ENCODE data around the gene PKMYT1.

DNA sequence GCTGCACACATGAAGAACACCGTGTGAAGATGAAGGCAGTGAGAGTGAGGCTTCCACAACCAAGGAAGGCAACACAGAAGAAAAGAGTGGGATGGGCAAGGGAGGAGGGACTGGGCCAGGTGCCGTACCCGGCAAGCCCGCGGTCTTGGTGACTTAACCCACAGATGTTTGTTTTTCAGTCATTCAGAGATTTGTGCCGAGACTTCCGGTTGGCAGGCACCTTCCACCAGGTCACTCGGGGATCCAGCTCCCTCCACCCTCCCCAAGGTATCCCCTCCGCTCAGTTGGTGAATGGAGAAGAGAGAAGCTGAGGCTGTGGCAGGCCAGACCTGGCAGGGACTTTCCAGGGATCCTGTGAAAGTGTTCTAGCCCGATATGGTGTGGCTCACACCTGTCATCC is 21.0 kb downstream of the PKMYT1 start:
- TF ChIP-seq CBX5 (IDR thresholded peaks at IDR 0.05; ENCODE audit: borderline replicate concordance, low read depth), result no peak
- no peak for TF ChIP-seq CEBPB (tag; IDR thresholded peaks at IDR 0.05)
- TF ChIP-seq, protein P1, sequence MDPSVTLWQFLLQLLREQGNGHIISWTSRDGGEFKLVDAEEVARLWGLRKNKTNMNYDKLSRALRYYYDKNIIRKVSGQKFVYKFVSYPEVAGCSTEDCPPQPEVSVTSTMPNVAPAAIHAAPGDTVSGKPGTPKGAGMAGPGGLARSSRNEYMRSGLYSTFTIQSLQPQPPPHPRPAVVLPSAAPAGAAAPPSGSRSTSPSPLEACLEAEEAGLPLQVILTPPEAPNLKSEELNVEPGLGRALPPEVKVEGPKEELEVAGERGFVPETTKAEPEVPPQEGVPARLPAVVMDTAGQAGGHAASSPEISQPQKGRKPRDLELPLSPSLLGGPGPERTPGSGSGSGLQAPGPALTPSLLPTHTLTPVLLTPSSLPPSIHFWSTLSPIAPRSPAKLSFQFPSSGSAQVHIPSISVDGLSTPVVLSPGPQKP (CRISPR knock-in tag; IDR thresholded peaks at IDR 0.05), result no peak
